ENCODE data around the gene EIF1. TPM values are rescaled to one million over a fixed set of nuclear protein-coding genes. Genes with fewer than 3 reads are reported as not detected.

The EIF1 gene
- total RNA-seq, 2 experiments from 2014 or later: 145 to 659 TPM

DNA sequence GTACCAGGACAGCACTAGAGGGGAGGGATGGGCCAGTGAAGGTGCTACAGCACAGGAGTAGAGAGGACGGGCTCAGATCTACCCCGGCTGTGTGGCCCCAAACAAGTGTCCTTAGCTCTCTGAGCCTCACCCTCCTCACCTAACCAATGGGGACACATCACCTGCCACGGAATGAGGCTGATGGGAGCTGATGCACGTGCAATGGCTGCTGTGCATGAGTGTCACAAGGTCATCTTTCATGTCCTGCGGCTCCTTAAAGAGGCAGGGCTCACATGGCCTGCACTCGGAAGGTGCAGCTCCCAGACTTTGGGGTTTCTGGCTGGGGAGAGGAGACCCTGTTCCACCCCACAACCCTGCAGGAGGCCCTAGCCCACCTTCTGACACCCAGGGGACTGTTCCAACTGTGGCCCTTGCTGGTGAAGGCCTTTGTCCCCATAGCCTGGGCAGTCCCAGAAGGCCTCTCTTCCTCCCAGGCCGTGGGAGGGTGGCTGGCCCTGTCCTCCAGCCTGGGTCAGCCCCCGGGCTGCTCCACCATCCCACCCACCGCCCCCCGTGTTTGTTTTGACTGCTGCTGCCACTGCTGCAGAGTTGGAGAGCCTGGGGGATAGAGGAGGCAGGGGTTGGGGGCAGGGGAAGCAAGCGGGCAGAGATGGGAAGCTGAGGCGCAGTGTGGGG lies 35.3 kb downstream of the EIF1 start:
- no peaks in the 10 kb centered on the region for H3K4me1 ChIP-seq (ENCODE audit: insufficient read depth, low read length, poor library complexity, severe bottlenecking)
- H3K9me2 ChIP-seq (ENCODE audit: insufficient read depth, low read length): no peaks in the 10 kb centered on the region
- no peak overlapping the region for H3K4me3 ChIP-seq (ENCODE audit: low read depth, low read length, poor library complexity, severe bottlenecking)
- H3K4me2 ChIP-seq (ENCODE audit: low read length): no peak overlapping the region
- no peaks in the 10 kb centered on the region for H3K9me3 ChIP-seq (ENCODE audit: low read length)
- POLR2A ChIA-PET: interaction anchor here (0.8 kb wide), 1 partner anchor 128 kb away, joined by 4 read pairs; no protein-coding TSS in a partner anchor
- H3K79me2 ChIP-seq (ENCODE audit: insufficient read depth, low read depth, low read length): no peaks in the 10 kb centered on the region
- no TSS peak for BruUV-seq (replicated peaks)
- H3K36me3 ChIP-seq (ENCODE audit: insufficient read depth, low read length): no peaks in the 10 kb centered on the region
- H2AFZ ChIP-seq (ENCODE audit: low read length): no peak overlapping the region
- H3K27ac ChIP-seq (ENCODE audit: low read depth, low read length, poor library complexity, severe bottlenecking): no peak overlapping the region
- no peak for TF ChIP-seq EZH2phosphoT487 (IDR thresholded peaks at IDR 0.05; ENCODE audit: borderline replicate concordance, low read depth, low read length)
- TF ChIP-seq, protein P1, sequence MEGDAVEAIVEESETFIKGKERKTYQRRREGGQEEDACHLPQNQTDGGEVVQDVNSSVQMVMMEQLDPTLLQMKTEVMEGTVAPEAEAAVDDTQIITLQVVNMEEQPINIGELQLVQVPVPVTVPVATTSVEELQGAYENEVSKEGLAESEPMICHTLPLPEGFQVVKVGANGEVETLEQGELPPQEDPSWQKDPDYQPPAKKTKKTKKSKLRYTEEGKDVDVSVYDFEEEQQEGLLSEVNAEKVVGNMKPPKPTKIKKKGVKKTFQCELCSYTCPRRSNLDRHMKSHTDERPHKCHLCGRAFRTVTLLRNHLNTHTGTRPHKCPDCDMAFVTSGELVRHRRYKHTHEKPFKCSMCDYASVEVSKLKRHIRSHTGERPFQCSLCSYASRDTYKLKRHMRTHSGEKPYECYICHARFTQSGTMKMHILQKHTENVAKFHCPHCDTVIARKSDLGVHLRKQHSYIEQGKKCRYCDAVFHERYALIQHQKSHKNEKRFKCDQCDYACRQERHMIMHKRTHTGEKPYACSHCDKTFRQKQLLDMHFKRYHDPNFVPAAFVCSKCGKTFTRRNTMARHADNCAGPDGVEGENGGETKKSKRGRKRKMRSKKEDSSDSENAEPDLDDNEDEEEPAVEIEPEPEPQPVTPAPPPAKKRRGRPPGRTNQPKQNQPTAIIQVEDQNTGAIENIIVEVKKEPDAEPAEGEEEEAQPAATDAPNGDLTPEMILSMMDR (conservative IDR thresholded peaks at IDR 0.05; ENCODE audit: low read length): no peak
- CTCF ChIA-PET (ENCODE audit: unreplicated experiment): no interaction called here
- no peak for DNase-seq (ENCODE audit: low spot score)
- no peaks in the 10 kb centered on the region for H4K20me1 ChIP-seq (ENCODE audit: insufficient read depth, low read length)
- intact Hi-C loops (cut with micrococcal nuclease; ENCODE audit: unreplicated experiment): no loop called here

DNA sequence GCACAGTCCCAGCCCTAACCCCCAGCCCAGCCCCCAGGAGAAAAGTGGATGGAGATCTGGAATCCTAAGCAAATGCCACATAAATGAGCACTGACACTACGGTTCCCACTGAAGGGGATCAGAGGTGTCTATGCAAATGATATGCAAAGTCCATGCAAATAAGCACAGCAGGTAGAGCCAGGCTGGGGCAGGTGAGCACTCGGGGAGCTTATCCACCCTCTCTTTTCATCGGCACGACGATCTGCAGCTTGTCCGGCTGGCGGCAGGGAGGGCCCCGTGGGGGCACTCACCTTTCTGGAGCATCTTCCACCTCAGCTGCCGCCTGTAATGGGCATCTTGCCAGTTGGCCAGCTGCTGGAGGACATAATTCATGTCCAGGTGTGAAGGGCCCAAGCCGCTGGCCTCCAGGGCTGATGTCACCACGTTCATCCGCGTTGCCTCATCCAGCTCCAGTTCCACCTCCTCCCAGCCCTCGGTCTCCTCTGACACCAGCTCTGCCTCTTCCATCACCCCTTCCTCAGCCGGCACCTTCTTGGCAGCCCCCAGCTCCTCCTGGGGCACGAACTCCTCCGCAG lies 35.9 kb downstream of the EIF1 start:
- no peak for DNase-seq (ENCODE audit: low spot score)
- no TSS peak for BruUV-seq (replicated peaks)
- no peaks in the 10 kb centered on the region for H4K20me1 ChIP-seq (ENCODE audit: insufficient read depth, low read length)
- H3K79me2 ChIP-seq (ENCODE audit: insufficient read depth, low read depth, low read length): no peaks in the 10 kb centered on the region
- ChIA-PET CTCF (ENCODE audit: unreplicated experiment) (interaction anchor here (0.6 kb wide), 1 partner anchor 76 kb away, joined by 10 read pairs; no protein-coding TSS in a partner anchor), POLR2A (interaction anchor here (0.8 kb wide), 1 partner anchor 127 kb away, joined by 4 read pairs; no protein-coding TSS in a partner anchor)
- no peak overlapping the region for H2AFZ ChIP-seq (ENCODE audit: low read length)
- no peaks in the 10 kb centered on the region for H3K9me3 ChIP-seq (ENCODE audit: low read length)
- no peaks in the 10 kb centered on the region for H3K9me2 ChIP-seq (ENCODE audit: insufficient read depth, low read length)
- no peak overlapping the region for H3K27ac ChIP-seq (ENCODE audit: low read depth, low read length, poor library complexity, severe bottlenecking)
- H3K36me3 ChIP-seq (ENCODE audit: insufficient read depth, low read length): no peaks in the 10 kb centered on the region
- no peak overlapping the region for H3K4me3 ChIP-seq (ENCODE audit: low read depth, low read length, poor library complexity, severe bottlenecking)
- H3K4me2 ChIP-seq (ENCODE audit: low read length): no peak overlapping the region
- H3K4me1 ChIP-seq (ENCODE audit: insufficient read depth, low read length, poor library complexity, severe bottlenecking): no peaks in the 10 kb centered on the region
- no peak for TF ChIP-seq EZH2phosphoT487 (IDR thresholded peaks at IDR 0.05; ENCODE audit: borderline replicate concordance, low read depth, low read length)
- TF ChIP-seq, protein P1 (conservative IDR thresholded peaks at IDR 0.05; ENCODE audit: low read length): no peak
- intact Hi-C loops (cut with micrococcal nuclease; ENCODE audit: unreplicated experiment): no loop called here

- no peak overlapping the region for H3K27ac ChIP-seq (ENCODE audit: low read depth, low read length, poor library complexity, severe bottlenecking)
- no peak for TF ChIP-seq EZH2phosphoT487 (IDR thresholded peaks at IDR 0.05; ENCODE audit: borderline replicate concordance, low read depth, low read length)
- TF ChIP-seq, protein P1 (conservative IDR thresholded peaks at IDR 0.05; ENCODE audit: low read length): no peak
- H4K20me1 ChIP-seq (ENCODE audit: insufficient read depth, low read length): no peaks in the 10 kb centered on the region
- H2AFZ ChIP-seq (ENCODE audit: low read length): no peak overlapping the region
- ChIA-PET CTCF (ENCODE audit: unreplicated experiment) (interaction anchor here (0.6 kb wide), 2 partner anchors 75 to 1149 kb away, joined by 9 to 10 read pairs; no protein-coding TSS in a partner anchor), POLR2A (no interaction called here)
- no peak overlapping the region for H3K4me2 ChIP-seq (ENCODE audit: low read length)
- intact Hi-C loops (cut with micrococcal nuclease; ENCODE audit: unreplicated experiment): no loop called here
- H3K36me3 ChIP-seq (ENCODE audit: insufficient read depth, low read length): no peaks in the 10 kb centered on the region
- H3K79me2 ChIP-seq (ENCODE audit: insufficient read depth, low read depth, low read length): no peaks in the 10 kb centered on the region
- no peaks in the 10 kb centered on the region for H3K9me2 ChIP-seq (ENCODE audit: insufficient read depth, low read length)
- no TSS peak for BruUV-seq (replicated peaks)
- no peaks in the 10 kb centered on the region for H3K4me1 ChIP-seq (ENCODE audit: insufficient read depth, low read length, poor library complexity, severe bottlenecking)
- no peak overlapping the region for H3K4me3 ChIP-seq (ENCODE audit: low read depth, low read length, poor library complexity, severe bottlenecking)
- no peaks in the 10 kb centered on the region for H3K9me3 ChIP-seq (ENCODE audit: low read length)
- DNase-seq (ENCODE audit: low spot score): no peak
These were observed 36.4 kb downstream of the EIF1 start for GRCh38 chr17:41725134-41725533.

All from OCI-LY7 (cell line).